Esophagus squamous epithelium (tissue), 4 donors: ENCODE data around the gene NMRK1.

Experiments used
- CTCF ChIP-seq, 6 experiments: fragments of 450-650 bp in 4 of 6; fragments of 200-600 bp in 2 of 6; sonication (generic) in 2 of 6; IDR thresholded peaks; one replicate each; pipeline ENCODE4 v1.5.1; 2016 to 2019; ENCODE audit warnings: antibody characterized with exemption in 6 of 6, mild to moderate bottlenecking in 4 of 6, moderate library complexity in 4 of 6
- POLR2A ChIP-seq, 4 donors: fragments of 450-650 bp; IDR thresholded peaks; one replicate each; pipeline ENCODE4 v1.6.1; 2017; ENCODE audit warnings: antibody characterized with exemption in 4 of 4, mild to moderate bottlenecking in 4 of 4, moderate library complexity in 3 of 4

DNA sequence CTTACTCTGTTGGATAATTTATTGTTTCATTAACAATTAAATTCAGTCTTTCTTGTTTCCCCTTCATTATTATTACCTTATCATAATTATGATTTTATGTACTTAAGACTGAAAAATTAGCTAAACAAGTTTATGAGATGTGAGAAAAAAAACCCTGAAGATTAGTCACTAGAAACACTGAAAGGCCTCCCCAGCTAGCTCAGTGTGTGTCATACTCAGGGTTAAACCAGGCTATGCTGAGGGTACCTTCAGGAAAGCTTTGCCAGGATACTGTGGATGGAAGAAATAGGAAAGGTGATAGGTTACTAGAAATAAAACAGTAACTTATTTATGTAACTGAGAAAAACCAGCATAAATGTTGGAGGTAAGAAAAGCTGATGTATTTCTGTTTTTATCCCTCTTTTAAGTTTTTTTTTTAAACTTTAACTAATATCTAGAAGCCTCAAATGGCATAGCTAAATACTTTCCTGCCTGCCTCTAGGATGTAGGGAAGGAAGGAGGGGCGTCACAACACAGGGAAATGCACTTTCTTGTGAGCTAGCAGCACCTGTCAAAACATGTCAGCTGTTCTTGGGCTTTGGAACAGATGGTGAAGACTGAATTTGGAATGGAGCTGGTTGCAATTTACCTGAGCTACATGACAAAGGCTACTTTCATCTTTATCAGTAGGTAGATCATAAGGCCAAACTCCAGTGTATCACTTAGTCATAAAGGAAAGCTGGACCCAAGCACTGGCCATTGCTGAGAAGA, 24.2 kb downstream of the NMRK1 start:
- TF ChIP-seq CTCF (IDR thresholded peaks at IDR 0.05) (no peak), POLR2A (IDR thresholded peaks at IDR 0.05) (no peak)
